Endothelial cell of umbilical vein (primary cell): ENCODE results near the gene DLX1. TPM values are rescaled to one million over a fixed set of nuclear protein-coding genes. Genes with fewer than 3 reads are reported as not detected.

Experiments
- BruUV-seq: library from RNA; stranded (reverse); fragments of 400-500 nt; replicated peaks from 2 replicates; lab custom pipeline; 2021; lab: Mats Ljungman, UMichigan
- CTCF ChIA-PET: fragments of 300-600, 350-600 bp; sonication (Branson Sonifier 250); formaldehyde crosslinking; loops from one replicate; lab custom pipeline; 2021; ENCODE audit warnings: antibody characterized with exemption, inconsistent platforms; lab: Charles Lee
- POLR2A ChIA-PET: fragments of 300-600, 350-600 bp; sonication (Branson Sonifier 250); formaldehyde crosslinking; loops from one replicate; lab custom pipeline; 2021; ENCODE audit warnings: antibody characterized with exemption, inconsistent platforms; lab: Charles Lee
- DNase-seq: peaks from one replicate; pipeline ENCODE4 v3.0.0-alpha.2; 2011; ENCODE audit warnings: low read depth, low spot score
- FAIRE-seq: peaks from 2 replicates; lab custom pipeline; 2011; peaks lifted over from hg19 to GRCh38; lab: Jason Lieb, UNC
- H2AFZ ChIP-seq: 2 replicates; pipeline ENCODE4 v1.6.0; 2012; ENCODE audit warnings: low read depth, low read length, control low read depth, inconsistent platforms
- H3K27ac ChIP-seq: 2 replicates; pipeline ENCODE4 v1.5.1; 2011; ENCODE audit warnings: low read depth, mild to moderate bottlenecking, control low read depth, low read length, moderate library complexity; ENCODE audit not compliant: insufficient read depth
- H3K27me3 ChIP-seq, 2 experiments: 2 replicates each; pipeline versions ENCODE4 v1.6.0 to v1.6.1; 2011; ENCODE audit warnings: low read length in 2 of 2, mixed read lengths in 1 of 2; ENCODE audit not compliant: control insufficient read depth in 2 of 2, insufficient read depth in 2 of 2
- H3K36me3 ChIP-seq, 2 experiments: 2 replicates in 1 of 2; 3 replicates in 1 of 2; pipeline ENCODE4 v1.5.1; 2011; ENCODE audit warnings: low read length in 2 of 2, mild to moderate bottlenecking in 1 of 2, moderate library complexity in 1 of 2; ENCODE audit not compliant: control insufficient read depth in 2 of 2, insufficient read depth in 2 of 2; ENCODE audit errors: extremely low read depth in 1 of 2
- H3K4me1 ChIP-seq: 3 replicates; pipeline ENCODE4 v1.5.1; 2011; ENCODE audit warnings: mild to moderate bottlenecking, low read length; ENCODE audit not compliant: control insufficient read depth, insufficient read depth; ENCODE audit errors: extremely low read depth
- H3K4me2 ChIP-seq: 2 replicates; pipeline ENCODE4 v1.6.1; 2011; ENCODE audit warnings: low read length, control low read depth, mixed read lengths; ENCODE audit not compliant: insufficient read depth
- H3K4me3 ChIP-seq, 3 experiments: fragments of 200-600 bp in 1 of 3; sonication (generic), shearing (Covaris generic) in 1 of 3; replicated peaks in 1 of 3; 2 replicates each; pipeline ENCODE4 v1.5.1; 2011 to 2016; ENCODE audit warnings: control low read depth in 3 of 3, low read length in 3 of 3, mild to moderate bottlenecking in 2 of 3, inconsistent platforms in 1 of 3, low read depth in 1 of 3, moderate library complexity in 1 of 3; ENCODE audit not compliant: insufficient read depth in 1 of 3
- H3K79me2 ChIP-seq: 2 replicates; pipeline ENCODE4 v1.6.0; 2012; ENCODE audit warnings: low read length, inconsistent platforms; ENCODE audit not compliant: control insufficient read depth, insufficient read depth
- H3K9ac ChIP-seq: replicated peaks from 2 replicates; pipeline ENCODE3; 2011; ENCODE audit warnings: low read length, control low read depth; ENCODE audit not compliant: insufficient read depth; ENCODE audit errors: extremely low read depth
- H3K9me1 ChIP-seq: replicated peaks from 3 replicates; pipeline ENCODE4 v1.6.0; 2011; ENCODE audit warnings: mild to moderate bottlenecking, low read length; ENCODE audit not compliant: control insufficient read depth, insufficient read depth; ENCODE audit errors: extremely low read depth
- H3K9me3 ChIP-seq: replicated peaks from 2 replicates; pipeline ENCODE4 v1.5.1; 2012; ENCODE audit warnings: low read length, inconsistent platforms; ENCODE audit not compliant: control insufficient read depth, insufficient read depth
- H4K20me1 ChIP-seq: replicated peaks from 2 replicates; pipeline ENCODE3; 2011; ENCODE audit warnings: mild to moderate bottlenecking, low read length; ENCODE audit not compliant: control insufficient read depth, insufficient read depth; ENCODE audit errors: extremely low read depth
- EZH2 ChIP-seq: IDR thresholded peaks from 2 replicates; pipeline ENCODE4 v1.6.1; 2012; ENCODE audit warnings: borderline replicate concordance, low read depth, mild to moderate bottlenecking, moderate library complexity, low read length, inconsistent platforms; ENCODE audit not compliant: severe bottlenecking
- FOS ChIP-seq: IDR thresholded peaks from 2 replicates; pipeline ENCODE4 v1.6.1; 2011; ENCODE audit warnings: mild to moderate bottlenecking, low read length, moderate library complexity, borderline replicate concordance; ENCODE audit not compliant: insufficient read depth
- GATA2 ChIP-seq: IDR thresholded peaks from 2 replicates; pipeline ENCODE4 v1.7.0; 2011; ENCODE audit warnings: low read depth, mild to moderate bottlenecking, moderate library complexity, mixed read lengths, low read length; ENCODE audit not compliant: insufficient read length, insufficient read depth
- JUN ChIP-seq: IDR thresholded peaks from 2 replicates; pipeline ENCODE4 v1.6.1; 2011; ENCODE audit warnings: borderline replicate concordance, low read depth; ENCODE audit not compliant: insufficient read length, insufficient read depth
- MYC ChIP-seq: IDR thresholded peaks from one replicate; pipeline ENCODE4 v1.6.1; 2011; ENCODE audit warnings: mild to moderate bottlenecking, low read depth, low read length
- POLR2A ChIP-seq: IDR thresholded peaks from 2 replicates; pipeline ENCODE4 v1.6.1; 2012; ENCODE audit warnings: low read depth, mild to moderate bottlenecking, control low read depth, low read length
- POLR2AphosphoS5 ChIP-seq: IDR thresholded peaks from 2 replicates; pipeline ENCODE4 v1.6.1; 2012; ENCODE audit warnings: low read depth, mild to moderate bottlenecking, control low read depth, low read length, moderate library complexity; ENCODE audit not compliant: insufficient read depth
- dilution Hi-C: fragments of 300-500 bp; cut with MboI; formaldehyde crosslinking; loops from one replicate; pipeline ENCODE4 v1.15.0; 2019; ENCODE audit warnings: low sequenced_read_pairs; ENCODE audit not compliant: extremely low pct_ligation_motif_present
- intact Hi-C: fragments of 100-400 bp; cut with micrococcal nuclease; formaldehyde crosslinking; loops from one replicate; pipeline ENCODE4 v1.10.0; 2022
- polyA plus RNA-seq, 4 experiments: library from polyadenylated mRNA; depleted of rRNA in 3 of 4; stranded (reverse) in 3 of 4; unstranded in 1 of 4; fragments of >200 nt; gene quantifications; 2 replicates each; pipeline versions ENCODE4 v1.2.1 to v1.2.3, GENCODE V29; 2011 to 2012; ENCODE audit warnings: missing spikeins in 1 of 4
- total RNA-seq: library from RNA; stranded (reverse); gene quantifications from 2 replicates; pipeline ENCODE4 v1.2.3, GENCODE V29; 2021
- TF ChIP-seq, protein P1 (sequence below): IDR thresholded peaks from 2 replicates; pipeline ENCODE4 v1.6.1; 2011; ENCODE audit not compliant: insufficient read depth, insufficient read length
- TF ChIP-seq, protein P2 (sequence below), 2 donors: IDR thresholded peaks; 1 replicate in 1 of 2; 2 replicates in 1 of 2; pipeline ENCODE4 v1.5.1; 2011; ENCODE audit warnings: low read length in 2 of 2, mild to moderate bottlenecking in 2 of 2, moderate library complexity in 2 of 2, control low read depth in 1 of 2, inconsistent platforms in 1 of 2, low read depth in 1 of 2; ENCODE audit not compliant: insufficient read depth in 1 of 2; ENCODE audit errors: extremely low read depth in 1 of 2

DLX1 gene
- total and polyA plus RNA-seq, 2 donors (not counting 3 experiments of a cell fraction or from before 2014, with no cell fraction given), result 0.12 TPM; not detected in 1

DNA sequence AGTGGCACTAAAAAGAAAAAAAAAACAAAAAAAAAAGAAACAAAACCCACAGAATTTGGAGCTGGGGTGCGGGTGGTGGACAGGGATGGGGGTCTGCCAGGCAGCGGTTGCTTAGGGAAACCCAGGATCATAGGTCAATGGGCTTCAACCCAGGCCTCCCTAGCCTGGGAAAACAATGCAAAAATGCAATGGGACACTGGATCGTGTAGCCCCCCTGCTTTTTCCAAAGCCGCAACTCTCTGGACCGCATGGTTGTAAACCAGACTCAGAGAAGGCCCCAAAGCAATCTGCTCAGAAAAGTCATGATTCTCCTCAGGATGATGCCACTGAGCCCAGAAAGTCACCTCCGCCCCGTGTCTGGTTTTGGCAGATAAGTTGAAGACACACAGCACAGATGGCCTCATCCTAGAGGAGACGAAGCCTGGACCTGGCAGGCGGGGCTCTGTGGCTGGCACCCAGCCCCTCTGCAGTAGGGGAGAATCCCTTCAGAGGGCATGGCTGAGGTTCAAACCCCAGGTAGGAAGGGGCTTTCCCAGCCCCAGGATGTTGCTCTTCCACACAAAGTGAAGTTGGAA, 12.3 kb downstream of the DLX1 start:
- H3K4me2 ChIP-seq, result no peak overlapping the region
- H3K27ac ChIP-seq, result no peak overlapping the region
- no peaks in the 10 kb centered on the region for H3K9me3 ChIP-seq
- ChIA-PET POLR2A (no interaction called here), CTCF (interaction anchor here (1.6 kb wide), 1 partner anchor 395 kb away, joined by 5 read pairs; no protein-coding TSS in a partner anchor)
- H2AFZ ChIP-seq, result no peak overlapping the region
- no peak for DNase-seq
- intact Hi-C loops, result no loop called here
- BruUV-seq, result no TSS peak
- dilution Hi-C loops, result no loop called here
- no peaks in the 10 kb centered on the region for H3K79me2 ChIP-seq
- H3K9ac ChIP-seq, result no peak overlapping the region
- peaks cover 39% of the 10 kb centered on the region for H3K4me1 ChIP-seq
- no peaks in the 10 kb centered on the region for H3K9me1 ChIP-seq
- TF ChIP-seq EZH2 (no peak), MYC (no peak), FOS (no peak), POLR2AphosphoS5 (no peak), GATA2 (no peak), JUN (no peak), POLR2A (no peak)
- TF ChIP-seq, protein P1, sequence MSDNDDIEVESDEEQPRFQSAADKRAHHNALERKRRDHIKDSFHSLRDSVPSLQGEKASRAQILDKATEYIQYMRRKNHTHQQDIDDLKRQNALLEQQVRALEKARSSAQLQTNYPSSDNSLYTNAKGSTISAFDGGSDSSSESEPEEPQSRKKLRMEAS, result no peak
- TF ChIP-seq, protein P2, sequence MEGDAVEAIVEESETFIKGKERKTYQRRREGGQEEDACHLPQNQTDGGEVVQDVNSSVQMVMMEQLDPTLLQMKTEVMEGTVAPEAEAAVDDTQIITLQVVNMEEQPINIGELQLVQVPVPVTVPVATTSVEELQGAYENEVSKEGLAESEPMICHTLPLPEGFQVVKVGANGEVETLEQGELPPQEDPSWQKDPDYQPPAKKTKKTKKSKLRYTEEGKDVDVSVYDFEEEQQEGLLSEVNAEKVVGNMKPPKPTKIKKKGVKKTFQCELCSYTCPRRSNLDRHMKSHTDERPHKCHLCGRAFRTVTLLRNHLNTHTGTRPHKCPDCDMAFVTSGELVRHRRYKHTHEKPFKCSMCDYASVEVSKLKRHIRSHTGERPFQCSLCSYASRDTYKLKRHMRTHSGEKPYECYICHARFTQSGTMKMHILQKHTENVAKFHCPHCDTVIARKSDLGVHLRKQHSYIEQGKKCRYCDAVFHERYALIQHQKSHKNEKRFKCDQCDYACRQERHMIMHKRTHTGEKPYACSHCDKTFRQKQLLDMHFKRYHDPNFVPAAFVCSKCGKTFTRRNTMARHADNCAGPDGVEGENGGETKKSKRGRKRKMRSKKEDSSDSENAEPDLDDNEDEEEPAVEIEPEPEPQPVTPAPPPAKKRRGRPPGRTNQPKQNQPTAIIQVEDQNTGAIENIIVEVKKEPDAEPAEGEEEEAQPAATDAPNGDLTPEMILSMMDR (IDR thresholded peaks at IDR 0.05; ENCODE audit: extremely low read depth in 1 of 2, insufficient read depth in 1 of 2, low read depth in 1 of 2, low read length in 2 of 2), result no peak
- no peaks in the 10 kb centered on the region for H3K36me3 ChIP-seq
- FAIRE-seq, result no peak
- peaks cover 51 to 84% of the 10 kb centered on the region in 2 experiments for H3K27me3 ChIP-seq
- H4K20me1 ChIP-seq, result no peaks in the 10 kb centered on the region
- no peak overlapping the region for H3K4me3 ChIP-seq
